ENCODE measurements around the gene LTV1.

Gene LTV1

DNA sequence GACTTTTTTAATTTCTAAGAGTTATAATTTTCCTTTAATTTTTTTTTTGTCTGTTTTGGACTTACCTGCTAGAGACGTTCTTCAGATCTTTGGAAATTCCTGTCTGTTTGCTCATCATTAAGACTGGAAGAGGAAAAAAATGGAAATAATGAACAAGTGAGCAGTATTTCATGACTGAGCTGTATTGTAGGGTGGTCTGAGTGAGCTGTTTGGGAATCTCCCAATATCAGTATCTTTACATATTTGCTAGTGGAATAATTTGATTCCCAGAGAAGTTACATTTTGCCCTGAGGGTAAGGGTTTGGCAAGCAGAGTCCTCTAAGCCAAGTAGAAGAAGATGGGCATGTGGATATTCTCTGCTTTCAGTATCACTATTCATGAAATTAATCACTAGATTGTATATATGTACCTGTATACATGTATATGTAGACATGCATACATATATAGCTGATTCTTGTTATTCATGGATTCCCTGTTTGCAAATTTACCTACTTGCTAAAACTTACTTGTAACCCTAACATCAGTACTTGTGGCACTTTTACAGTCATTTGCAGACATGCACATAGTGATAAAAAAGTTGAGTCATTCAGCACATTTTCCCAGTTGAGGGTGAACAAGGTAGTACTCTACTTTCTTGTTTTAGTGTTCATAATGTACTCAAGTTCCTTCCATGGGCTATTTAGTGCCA, 34.6 kb downstream of the LTV1 start:
- Histone ChIP-seq H3K9me3 (ENCODE audit: insufficient read depth, low read length) (0 out of 2 replicates have a peak, but pooled peaks cover 8% of the 10 kb centered on the region), H3K9ac (ENCODE audit: insufficient read length, low read depth) (no peak overlapping the region), H3K4me1 (ENCODE audit: insufficient read depth, insufficient read length) (no peaks in the 10 kb centered on the region), H3K36me3 (ENCODE audit: insufficient read depth, insufficient read length, low read length) (no peaks in the 10 kb centered on the region), H3K27me3 (ENCODE audit: insufficient read depth, insufficient read length) (no peaks in the 10 kb centered on the region), H3K4me3 (ENCODE audit: insufficient read length, low read depth) (no peak overlapping the region)
- TF ChIP-seq YY1 (IDR thresholded peaks at IDR 0.05; ENCODE audit: insufficient read depth, insufficient read length) (no peak), ZNF274 (IDR thresholded peaks at IDR 0.05; ENCODE audit: low read depth, low read length) (no peak), SUZ12 (IDR thresholded peaks at IDR 0.05; ENCODE audit: extremely low read depth, insufficient read depth, insufficient read length) (no peak)
- no peak for DNase-seq (ENCODE audit: low read depth, low spot score)

DNA sequence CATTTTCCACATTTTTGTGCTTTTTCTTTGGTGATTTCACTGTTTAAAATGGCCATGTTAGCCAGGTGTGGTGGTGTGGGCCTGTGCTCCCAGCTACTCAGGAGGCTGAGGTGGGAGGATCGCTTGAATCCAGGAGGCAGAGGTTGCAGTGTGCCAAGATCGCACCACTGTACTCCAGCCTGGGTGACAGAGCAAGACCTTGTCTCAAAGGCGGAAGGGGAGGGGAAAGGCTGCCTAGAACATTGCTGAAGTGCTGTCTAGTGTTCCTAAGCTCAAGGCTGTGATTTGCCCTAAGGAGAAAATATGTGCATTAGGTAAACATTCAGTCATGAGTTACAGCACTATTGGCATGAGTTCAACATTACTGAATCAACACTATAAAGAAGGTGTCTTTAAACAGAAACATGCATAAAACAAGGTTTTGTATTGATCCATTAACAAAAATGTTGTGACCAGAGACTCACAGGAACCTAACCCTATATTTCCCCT, 35.2 kb downstream of the LTV1 start:
- Histone ChIP-seq H3K4me3 (ENCODE audit: insufficient read length, low read depth) (no peak overlapping the region), H3K9ac (ENCODE audit: insufficient read length, low read depth) (no peak overlapping the region), H3K27me3 (ENCODE audit: insufficient read depth, insufficient read length) (no peaks in the 10 kb centered on the region), H3K9me3 (ENCODE audit: insufficient read depth, low read length) (0 out of 2 replicates have a peak, but pooled peaks cover 8% of the 10 kb centered on the region), H3K4me1 (ENCODE audit: insufficient read depth, insufficient read length) (no peaks in the 10 kb centered on the region), H3K36me3 (ENCODE audit: insufficient read depth, insufficient read length, low read length) (no peaks in the 10 kb centered on the region)
- no peak for DNase-seq (ENCODE audit: low read depth, low spot score)
- TF ChIP-seq SUZ12 (IDR thresholded peaks at IDR 0.05; ENCODE audit: extremely low read depth, insufficient read depth, insufficient read length) (no peak), ZNF274 (IDR thresholded peaks at IDR 0.05; ENCODE audit: low read depth, low read length) (no peak), YY1 (IDR thresholded peaks at IDR 0.05; ENCODE audit: insufficient read depth, insufficient read length) (no peak)

DNA sequence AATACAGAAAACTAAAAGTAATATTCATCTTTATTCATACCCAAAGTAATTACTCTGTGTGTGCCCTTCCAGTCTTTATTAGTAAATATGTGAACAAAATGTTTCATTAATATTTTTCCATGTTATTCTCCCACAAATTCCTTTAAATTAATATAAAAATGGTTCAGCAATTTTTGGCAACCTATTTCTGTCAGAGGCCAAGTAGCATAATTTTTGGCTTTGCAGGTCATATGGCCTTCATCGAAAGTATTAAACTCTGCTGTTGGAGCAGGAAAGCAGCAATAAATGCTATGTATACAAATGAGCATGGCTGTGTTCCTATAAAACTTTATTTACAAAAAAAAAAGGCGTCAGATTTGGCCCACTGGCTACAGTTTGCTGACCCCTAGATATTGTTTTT, 37.3 kb downstream of the LTV1 start:
- DNase-seq (ENCODE audit: low read depth, low spot score), result no peak
- Histone ChIP-seq H3K36me3 (ENCODE audit: insufficient read depth, insufficient read length, low read length) (no peaks in the 10 kb centered on the region), H3K4me1 (ENCODE audit: insufficient read depth, insufficient read length) (no peaks in the 10 kb centered on the region), H3K9me3 (ENCODE audit: insufficient read depth, low read length) (0 out of 2 replicates have a peak, but pooled peaks cover 8% of the 10 kb centered on the region), H3K4me3 (ENCODE audit: insufficient read length, low read depth) (no peak overlapping the region), H3K27me3 (ENCODE audit: insufficient read depth, insufficient read length) (no peaks in the 10 kb centered on the region), H3K9ac (ENCODE audit: insufficient read length, low read depth) (no peak overlapping the region)
- TF ChIP-seq ZNF274 (IDR thresholded peaks at IDR 0.05; ENCODE audit: low read depth, low read length) (no peak), YY1 (IDR thresholded peaks at IDR 0.05; ENCODE audit: insufficient read depth, insufficient read length) (no peak), SUZ12 (IDR thresholded peaks at IDR 0.05; ENCODE audit: extremely low read depth, insufficient read depth, insufficient read length) (no peak)

DNA sequence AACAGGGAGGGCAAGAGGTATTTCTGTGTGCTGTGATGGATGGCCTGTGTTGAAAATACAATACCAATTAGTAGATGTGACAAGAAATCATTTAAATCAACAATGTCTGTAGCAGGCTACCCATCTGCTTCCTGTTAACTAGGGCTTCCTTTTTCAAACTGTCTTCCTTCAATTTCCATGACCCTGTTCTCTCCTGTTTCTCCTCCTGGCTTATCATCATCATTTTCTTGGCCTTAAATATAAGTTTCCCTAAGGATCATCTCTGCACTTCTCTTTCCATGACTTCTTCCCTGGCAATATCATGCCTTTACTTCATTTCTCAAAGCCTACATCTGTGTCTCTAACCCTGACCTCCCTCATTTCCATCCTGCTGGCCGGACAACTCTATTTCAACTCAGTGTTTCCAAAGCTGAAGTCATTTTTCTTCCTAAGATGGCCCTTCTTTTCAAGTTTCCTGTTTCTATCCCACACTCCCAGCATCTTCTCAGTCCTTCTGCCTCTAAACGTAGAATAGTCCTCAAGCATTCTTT, 39.3 kb downstream of the LTV1 start:
- TF ChIP-seq YY1 (IDR thresholded peaks at IDR 0.05; ENCODE audit: insufficient read depth, insufficient read length) (no peak), ZNF274 (IDR thresholded peaks at IDR 0.05; ENCODE audit: low read depth, low read length) (no peak), SUZ12 (IDR thresholded peaks at IDR 0.05; ENCODE audit: extremely low read depth, insufficient read depth, insufficient read length) (no peak)
- no peak for DNase-seq (ENCODE audit: low read depth, low spot score)
- H3K27me3 ChIP-seq (ENCODE audit: insufficient read depth, insufficient read length), result no peaks in the 10 kb centered on the region

DNA sequence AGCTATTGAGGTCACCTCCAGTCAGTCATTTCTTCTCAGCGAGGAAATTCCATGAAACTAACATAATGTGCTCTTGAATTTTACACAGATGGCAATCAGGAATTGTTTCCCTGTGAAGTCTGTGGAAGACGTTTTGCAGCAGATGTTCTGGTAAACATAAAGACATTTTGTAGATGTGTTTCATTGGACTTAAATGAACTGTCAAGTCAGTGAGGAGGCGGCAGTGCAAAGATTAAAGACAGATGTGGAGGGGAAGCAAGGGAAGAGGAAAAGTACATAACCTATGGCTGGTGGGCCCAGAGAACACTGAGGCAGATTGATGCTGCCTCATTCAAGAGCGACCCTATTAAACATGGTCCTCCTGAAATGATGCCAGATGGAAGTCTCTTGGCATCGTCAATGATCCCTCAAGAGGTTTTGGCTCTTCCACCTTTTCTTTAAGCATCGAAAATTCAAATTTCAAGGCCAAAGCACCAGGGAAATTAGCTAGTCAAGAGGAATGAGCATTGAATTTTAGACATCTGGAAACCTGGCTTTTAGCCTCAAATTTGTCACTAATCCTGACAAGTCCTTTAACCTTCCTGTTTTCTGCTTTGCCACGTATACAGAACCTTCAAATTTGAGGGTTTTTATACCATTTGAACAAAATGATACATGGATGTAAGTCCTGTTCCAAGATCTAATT, 41.2 kb downstream of the LTV1 start:
- no peak for TF ChIP-seq SUZ12 (IDR thresholded peaks at IDR 0.05; ENCODE audit: extremely low read depth, insufficient read depth, insufficient read length)
- no peak for TF ChIP-seq ZNF274 (IDR thresholded peaks at IDR 0.05; ENCODE audit: low read depth, low read length)
- TF ChIP-seq YY1 (IDR thresholded peaks at IDR 0.05; ENCODE audit: insufficient read depth, insufficient read length), result no peak
- H3K9ac ChIP-seq (ENCODE audit: insufficient read length, low read depth), result no peak overlapping the region
- H3K4me1 ChIP-seq (ENCODE audit: insufficient read depth, insufficient read length), result no peaks in the 10 kb centered on the region
- H3K36me3 ChIP-seq (ENCODE audit: insufficient read depth, insufficient read length, low read length), result no peaks in the 10 kb centered on the region
- DNase-seq (ENCODE audit: low read depth, low spot score), result no peak
- H3K27me3 ChIP-seq (ENCODE audit: insufficient read depth, insufficient read length), result no peaks in the 10 kb centered on the region
- no peak overlapping the region for H3K4me3 ChIP-seq (ENCODE audit: insufficient read length, low read depth)
- 0 out of 2 replicates have a peak, but pooled peaks cover 5% of the 10 kb centered on the region for H3K9me3 ChIP-seq (ENCODE audit: insufficient read depth, low read length)

More for the DNA sequence above, 39.3 kb downstream of the LTV1 start:
- Histone ChIP-seq H3K9ac (ENCODE audit: insufficient read length, low read depth) (no peak overlapping the region), H3K4me1 (ENCODE audit: insufficient read depth, insufficient read length) (no peaks in the 10 kb centered on the region), H3K36me3 (ENCODE audit: insufficient read depth, insufficient read length, low read length) (no peaks in the 10 kb centered on the region), H3K4me3 (ENCODE audit: insufficient read length, low read depth) (no peak overlapping the region), H3K9me3 (ENCODE audit: insufficient read depth, low read length) (0 out of 2 replicates have a peak, but pooled peaks cover 8% of the 10 kb centered on the region)

DNA sequence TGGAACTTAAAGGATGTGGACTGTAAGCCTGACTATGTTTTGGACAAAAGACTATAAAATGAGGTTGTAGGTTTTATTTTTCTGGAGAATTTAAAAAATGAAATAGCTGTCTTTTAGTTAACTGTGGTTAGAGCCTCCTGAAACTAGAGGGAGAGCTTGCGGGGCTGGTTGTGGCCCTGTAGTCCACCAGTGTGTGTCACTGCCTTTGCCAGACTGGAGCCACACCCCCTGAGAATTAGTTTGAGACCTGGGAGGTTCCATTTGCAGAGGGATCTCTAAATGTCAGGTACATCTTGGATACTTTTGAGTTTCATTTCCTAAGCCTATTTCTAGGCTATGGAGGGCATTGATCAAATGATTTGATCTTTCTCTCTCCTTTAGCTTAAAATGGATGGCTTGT, 42.0 kb downstream of the LTV1 start:
- no peak overlapping the region for H3K9ac ChIP-seq (ENCODE audit: insufficient read length, low read depth)
- no peak overlapping the region for H3K4me3 ChIP-seq (ENCODE audit: insufficient read length, low read depth)
- no peaks in the 10 kb centered on the region for H3K4me1 ChIP-seq (ENCODE audit: insufficient read depth, insufficient read length)
- H3K36me3 ChIP-seq (ENCODE audit: insufficient read depth, insufficient read length, low read length), result no peaks in the 10 kb centered on the region
- TF ChIP-seq ZNF274 (IDR thresholded peaks at IDR 0.05; ENCODE audit: low read depth, low read length) (no peak), YY1 (IDR thresholded peaks at IDR 0.05; ENCODE audit: insufficient read depth, insufficient read length) (no peak), SUZ12 (IDR thresholded peaks at IDR 0.05; ENCODE audit: extremely low read depth, insufficient read depth, insufficient read length) (no peak)
- H3K27me3 ChIP-seq (ENCODE audit: insufficient read depth, insufficient read length), result no peaks in the 10 kb centered on the region
- no peak for DNase-seq (ENCODE audit: low read depth, low spot score)
- H3K9me3 ChIP-seq (ENCODE audit: insufficient read depth, low read length), result 0 out of 2 replicates have a peak, but pooled peaks cover 5% of the 10 kb centered on the region

DNA sequence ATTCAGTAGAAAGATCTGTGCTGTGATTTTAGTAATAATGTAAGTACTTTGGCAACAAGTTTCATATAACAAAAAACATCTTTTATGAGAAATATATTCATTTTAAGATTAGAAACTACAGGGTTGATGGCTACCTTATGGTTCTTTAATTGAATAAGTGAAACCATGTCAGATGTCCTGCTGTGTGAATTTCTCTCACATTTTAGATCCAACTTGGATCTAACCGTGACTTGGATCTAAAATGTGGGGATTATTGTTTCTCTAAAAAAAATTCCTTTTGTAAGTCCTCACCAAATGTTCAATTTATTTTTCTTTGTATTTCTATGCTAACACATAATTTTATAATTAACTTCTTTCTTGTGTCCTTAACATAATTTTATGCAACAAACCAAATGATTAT, 51.5 kb downstream of the LTV1 start:
- H3K27me3 ChIP-seq (ENCODE audit: insufficient read depth, insufficient read length), result no peaks in the 10 kb centered on the region
- H3K9ac ChIP-seq (ENCODE audit: insufficient read length, low read depth), result no peak overlapping the region
- H3K4me1 ChIP-seq (ENCODE audit: insufficient read depth, insufficient read length), result no peaks in the 10 kb centered on the region
- no peaks in the 10 kb centered on the region for H3K9me3 ChIP-seq (ENCODE audit: insufficient read depth, low read length)
- no peaks in the 10 kb centered on the region for H3K36me3 ChIP-seq (ENCODE audit: insufficient read depth, insufficient read length, low read length)
- no peak overlapping the region for H3K4me3 ChIP-seq (ENCODE audit: insufficient read length, low read depth)
- no peak for DNase-seq (ENCODE audit: low read depth, low spot score)
- TF ChIP-seq ZNF274 (IDR thresholded peaks at IDR 0.05; ENCODE audit: low read depth, low read length) (no peak), SUZ12 (IDR thresholded peaks at IDR 0.05; ENCODE audit: extremely low read depth, insufficient read depth, insufficient read length) (no peak)
